Measurements from ENCODE around the gene FOXP1.

Gene FOXP1

DNA sequence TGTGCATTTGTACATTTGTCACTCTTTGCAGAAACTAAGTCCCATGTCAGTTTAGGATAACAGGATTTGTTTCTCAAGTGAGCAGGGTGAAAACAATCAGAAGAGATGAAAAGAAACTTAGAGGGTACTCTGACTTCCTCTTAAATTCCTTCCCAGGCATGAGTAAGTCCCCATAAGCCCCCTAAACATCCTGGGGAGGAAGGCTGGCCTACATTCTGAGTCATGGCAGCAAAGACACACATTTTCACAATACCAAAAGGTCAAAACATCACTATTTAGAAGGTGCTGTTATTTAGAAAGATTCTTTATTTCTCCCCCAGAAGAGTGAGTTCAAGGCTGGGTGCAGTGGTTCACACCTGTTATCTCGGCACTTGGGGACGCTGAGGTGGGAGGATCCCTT lies 7.6 kb upstream of the FOXP1 start:
- intact Hi-C loops (cut with DNase I) = no loop called here
- no peak for DNase-seq

DNA sequence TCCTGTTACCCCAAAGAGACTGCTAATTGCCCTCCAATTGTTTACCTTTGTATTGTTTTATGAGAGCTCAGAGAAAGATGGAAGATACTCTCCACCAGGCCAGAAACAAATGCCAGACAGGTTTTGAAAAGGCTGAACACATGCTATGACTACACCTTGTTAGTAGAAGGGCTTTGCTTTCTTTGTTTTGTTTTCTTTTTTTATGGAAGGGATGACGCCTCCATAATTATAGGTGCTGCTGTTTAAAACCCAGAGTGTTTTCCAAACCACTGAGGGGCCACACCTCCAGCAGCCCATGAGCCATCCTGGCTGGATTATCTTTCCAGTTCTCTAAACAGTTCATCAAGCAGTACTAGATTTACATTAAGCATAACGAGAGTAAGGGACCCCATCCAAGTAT lies 5.6 kb upstream of the FOXP1 start:
- intact Hi-C loops (cut with DNase I) = loop anchor here (10.0 kb wide), 2 partner anchors 66 to 574 kb away; no protein-coding TSS in a partner anchor
- no peak for DNase-seq

DNA sequence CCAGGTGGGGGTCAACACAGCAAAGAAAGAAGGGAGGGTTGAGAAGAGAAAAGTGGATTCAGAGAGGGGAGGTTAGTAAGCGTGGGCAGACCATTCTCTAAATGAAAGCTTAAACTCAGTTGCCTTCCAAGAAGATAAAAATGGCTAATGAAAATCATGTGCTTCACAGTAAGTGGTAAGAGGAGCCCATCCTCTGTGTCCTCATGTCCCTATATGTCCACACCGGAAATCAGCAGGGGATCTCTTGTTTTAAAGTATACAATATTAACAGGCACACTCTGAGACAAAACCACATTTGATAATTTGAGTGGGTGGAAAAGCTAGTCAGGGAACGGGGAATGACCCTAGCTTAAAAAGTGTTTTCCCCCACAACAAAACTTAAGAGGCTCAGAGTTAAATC lies 4.4 kb upstream of the FOXP1 start:
- intact Hi-C loops (cut with DNase I) = loop anchor here (10.0 kb wide), 2 partner anchors 67 to 573 kb away; no protein-coding TSS in a partner anchor
- no peak for DNase-seq

DNA sequence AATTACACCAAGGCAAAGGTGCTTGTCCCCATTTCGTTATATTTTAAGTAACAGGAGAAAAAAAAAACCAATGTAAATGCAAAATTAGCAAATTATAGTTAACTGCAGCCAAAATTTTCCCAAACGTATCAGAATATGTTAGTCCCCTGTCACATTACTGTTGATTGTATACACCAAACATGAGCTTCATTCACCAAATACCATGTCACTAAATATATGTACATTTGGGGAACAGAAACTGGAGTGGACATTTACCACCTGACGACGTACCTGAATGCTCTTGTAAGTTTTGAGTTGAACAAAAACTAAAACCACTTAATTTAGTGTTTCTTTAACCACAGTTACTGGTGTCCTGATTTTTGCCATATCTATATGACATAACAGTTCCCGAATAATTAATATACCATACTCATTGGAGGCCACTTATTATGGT lies 3.3 kb upstream of the FOXP1 start:
- DNase-seq = no peak
- intact Hi-C loops (cut with DNase I) = loop anchor here (10.0 kb wide), 2 partner anchors 68 to 572 kb away; no protein-coding TSS in a partner anchor

DNA sequence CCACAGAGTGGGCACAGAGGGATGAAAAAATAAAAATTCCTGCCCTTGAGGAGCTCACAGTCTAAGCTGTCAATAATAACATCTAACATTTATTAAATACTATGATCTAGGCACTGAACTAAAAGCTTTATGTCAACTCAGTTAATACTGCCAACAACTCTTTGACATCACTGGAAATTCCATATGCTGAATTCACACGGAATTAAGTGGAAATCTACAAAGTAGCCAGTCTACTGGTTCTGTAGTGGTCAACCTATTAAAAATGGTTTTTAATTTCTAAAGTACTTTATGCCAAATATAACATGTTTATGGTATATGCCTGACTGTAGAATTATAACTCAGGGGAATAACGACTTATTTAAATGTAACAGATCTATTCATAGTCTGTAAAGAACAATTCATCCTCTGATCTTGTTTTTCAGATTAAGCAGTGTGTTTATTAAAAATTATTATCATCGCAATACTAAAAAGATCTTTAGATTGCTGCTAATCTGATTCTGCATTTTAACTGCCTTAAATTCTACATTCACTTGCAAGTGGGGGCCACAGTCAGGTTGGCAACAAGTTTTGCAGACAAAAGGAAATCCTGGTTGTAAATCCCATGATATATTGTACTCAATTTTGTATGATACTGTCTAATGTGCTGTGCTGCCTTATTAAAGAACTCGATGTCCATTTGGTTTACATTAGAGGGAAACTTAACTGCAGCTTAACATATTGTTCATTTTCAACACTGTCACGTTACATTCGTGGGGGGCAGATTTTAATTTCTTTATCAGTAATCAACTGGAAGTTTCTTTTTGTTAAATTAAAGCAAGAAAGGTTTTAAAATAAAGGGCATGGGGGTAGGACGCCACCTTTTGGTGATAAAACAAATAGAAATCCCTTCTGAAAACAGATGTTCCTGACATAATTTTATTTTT lies 2.6 kb upstream of the FOXP1 start:
- intact Hi-C loops (cut with DNase I) = loop anchor here (10.0 kb wide), 2 partner anchors 69 to 571 kb away; no protein-coding TSS in a partner anchor
- peak in 7 of 42 donors; percentile 35 to 72 (median 39) for DNase-seq

DNA sequence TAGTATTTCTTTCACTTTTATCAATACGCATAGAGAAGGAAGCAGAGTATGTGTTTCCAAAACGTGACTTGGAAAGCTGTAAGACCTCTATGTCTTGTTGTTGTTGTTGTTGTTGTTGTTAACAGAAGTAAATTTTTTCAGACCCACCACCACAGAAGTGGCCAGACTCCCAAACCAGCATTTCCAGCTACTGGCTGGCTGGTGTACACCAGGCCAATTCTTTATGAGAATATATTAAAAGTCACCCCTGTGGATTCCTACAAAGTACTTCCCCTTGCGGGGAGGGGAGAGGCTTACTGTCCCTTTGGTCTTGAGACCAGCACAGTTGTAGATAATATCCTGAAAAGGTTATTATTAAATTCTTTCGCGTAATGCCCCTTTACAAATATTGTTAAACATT lies 1.6 kb upstream of the FOXP1 start:
- intact Hi-C loops (cut with DNase I) = loop anchor here (10.0 kb wide), 2 partner anchors 70 to 570 kb away; no protein-coding TSS in a partner anchor

DNA sequence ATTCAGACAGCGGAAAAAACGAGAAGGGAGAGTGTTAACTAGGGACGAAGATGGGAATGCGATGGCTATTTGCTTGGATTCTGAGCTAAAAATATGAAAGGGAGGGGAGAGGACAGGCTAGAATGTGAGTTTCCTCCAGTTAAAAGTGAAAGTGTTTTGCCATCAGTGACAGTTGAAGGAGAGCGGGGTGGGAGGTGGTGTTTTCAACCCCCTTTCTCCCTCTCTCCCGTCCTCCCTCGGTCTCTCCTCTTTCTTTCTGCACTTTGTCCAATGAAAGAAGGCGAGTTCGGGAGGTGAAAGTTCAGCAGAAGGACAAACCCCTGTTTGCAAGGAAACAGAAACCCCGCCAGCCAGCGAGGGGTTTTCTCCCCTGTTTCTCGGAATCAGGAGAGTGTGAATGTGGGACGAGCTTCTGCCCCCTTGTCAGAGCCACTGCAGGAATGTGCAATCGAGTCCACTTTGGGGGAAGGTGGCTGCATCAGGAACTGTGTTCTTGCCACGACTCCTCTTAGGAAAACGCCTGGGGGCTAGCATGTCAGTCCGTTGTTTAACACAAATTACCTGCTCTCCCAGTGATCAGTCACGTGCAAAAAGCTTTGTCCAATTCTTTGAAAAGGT lies 975 bp upstream of the FOXP1 start:
- DNase-seq = peak in 40 of 42 donors; percentile 9 to 76 (median 49)
- intact Hi-C loops (cut with DNase I) = loop anchor here (5.0 to 10.0 kb wide), 5 partner anchors 70 to 570 kb away; no protein-coding TSS in a partner anchor

More for the DNA sequence above, 1.6 kb upstream of the FOXP1 start:
- DNase-seq = peak in 2 of 42 donors; percentile 23 to 55

DNA sequence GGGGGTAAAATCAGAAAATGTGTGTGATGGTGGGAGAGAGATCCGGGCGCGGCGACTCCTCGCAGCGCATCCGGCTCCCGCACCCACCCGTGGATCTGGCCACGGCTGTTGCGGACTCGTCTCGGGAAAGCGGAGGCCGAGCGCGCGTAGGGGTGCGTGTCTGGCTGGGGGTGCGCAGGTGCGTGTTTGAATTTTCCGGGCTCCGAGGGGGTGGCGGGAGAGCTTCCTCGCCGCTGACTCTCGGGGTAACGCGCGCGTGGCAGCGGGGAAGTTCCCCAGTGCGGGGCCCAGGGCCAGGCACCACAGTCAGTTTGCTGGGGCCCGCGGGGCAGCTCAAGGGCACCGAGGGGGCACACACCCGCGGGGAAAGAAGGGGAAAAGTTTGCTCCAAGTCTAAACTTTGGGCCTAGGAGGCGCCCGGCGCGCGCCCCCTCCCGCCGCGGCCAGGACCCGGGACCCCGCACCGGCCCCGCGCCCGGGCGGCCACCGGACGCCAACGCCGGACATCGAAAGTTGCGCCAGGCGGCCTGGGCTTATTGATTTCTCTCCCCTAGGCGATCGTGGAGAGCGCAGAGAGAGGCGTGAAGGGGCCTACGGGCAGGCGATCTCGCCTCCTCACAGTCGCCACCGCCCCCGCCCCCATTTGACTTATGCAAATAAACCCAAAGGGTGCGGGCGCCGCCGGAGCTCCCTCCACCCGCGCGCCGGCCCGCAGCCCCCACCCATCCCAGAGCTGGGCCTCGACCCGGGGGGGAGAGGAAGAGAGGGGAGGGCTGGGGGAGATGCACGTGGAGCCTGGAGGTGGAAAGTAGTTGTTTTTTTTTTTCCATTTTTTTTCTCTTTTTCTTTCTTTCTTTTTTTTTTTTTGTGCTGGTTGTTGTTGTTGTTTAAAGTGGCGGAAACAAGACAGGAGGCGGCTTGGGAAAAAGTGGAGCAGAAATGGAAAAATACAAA lies 639 bp downstream of the FOXP1 start:
- intact Hi-C loops (cut with DNase I) = loop anchor here (5.0 to 10.0 kb wide), 5 partner anchors 72 to 568 kb away; no protein-coding TSS in a partner anchor
- peak in 40 of 42 donors; percentile 44 to 84 (median 66) for DNase-seq

DNA sequence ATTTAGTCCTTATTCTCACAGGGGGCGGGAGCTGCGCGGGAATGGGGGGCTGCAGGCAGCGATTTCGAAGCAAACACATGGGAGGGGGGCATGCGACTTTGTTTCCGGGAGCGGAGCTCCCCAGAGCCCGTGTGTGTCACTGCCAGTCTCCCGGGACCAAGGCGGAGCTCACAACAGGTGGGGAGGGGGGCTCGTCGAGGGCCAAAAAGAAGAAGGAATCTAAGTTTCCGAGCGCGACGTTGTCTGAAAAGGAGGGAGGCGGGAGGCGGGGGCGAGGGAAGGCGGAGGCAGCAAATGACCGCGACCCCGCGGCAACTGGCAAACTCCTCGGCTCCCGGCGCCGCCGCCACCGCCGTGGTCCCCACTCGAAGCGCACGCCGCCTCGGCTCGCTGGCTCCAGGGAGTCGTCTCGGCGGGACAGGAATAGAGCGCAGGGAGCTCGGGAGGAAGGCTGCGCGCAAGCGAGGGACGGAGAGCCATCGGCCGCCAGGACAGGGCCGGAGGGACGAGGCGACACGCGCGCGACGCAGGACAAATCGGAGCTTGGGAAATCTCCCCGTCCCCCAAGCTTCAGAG lies 1.4 kb downstream of the FOXP1 start:
- intact Hi-C loops (cut with DNase I) = loop anchor here (5.0 to 10.0 kb wide), 5 partner anchors 73 to 567 kb away; no protein-coding TSS in a partner anchor
- peak in 40 of 42 donors; percentile 23 to 80 (median 62) for DNase-seq

DNA sequence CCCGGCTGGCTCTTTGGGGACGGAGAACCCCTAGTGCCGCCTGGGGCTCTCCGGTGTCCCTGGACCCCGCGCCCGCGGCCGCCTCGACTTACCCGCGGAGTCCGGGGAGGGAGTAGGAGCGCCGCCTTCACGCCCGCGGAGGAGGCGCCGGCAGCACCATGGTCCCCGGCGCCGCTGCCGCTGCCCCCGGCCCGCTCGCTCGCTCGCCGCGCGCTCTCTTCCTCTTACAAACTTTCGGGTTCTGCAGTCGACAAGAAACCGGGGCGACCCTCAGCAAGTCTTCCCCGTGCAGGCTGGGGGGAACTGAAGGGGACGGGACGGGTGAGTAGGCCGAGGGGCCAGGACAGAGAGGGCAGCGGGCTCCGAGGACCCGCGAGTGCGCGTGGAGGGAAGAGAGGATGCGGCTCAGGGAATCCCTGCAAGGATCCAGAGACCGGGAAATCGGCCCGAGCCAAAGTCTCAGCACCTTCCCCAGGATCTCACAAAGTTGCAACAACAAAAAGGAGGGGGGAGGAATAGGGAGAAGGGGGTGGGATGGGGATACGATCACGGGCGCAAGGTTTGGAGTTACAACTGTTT lies 2.0 kb downstream of the FOXP1 start:
- DNase-seq = peak in 36 of 42 donors; percentile 19 to 76 (median 50)
- intact Hi-C loops (cut with DNase I) = loop anchor here (5.0 to 10.0 kb wide), 5 partner anchors 73 to 567 kb away; no protein-coding TSS in a partner anchor

DNA sequence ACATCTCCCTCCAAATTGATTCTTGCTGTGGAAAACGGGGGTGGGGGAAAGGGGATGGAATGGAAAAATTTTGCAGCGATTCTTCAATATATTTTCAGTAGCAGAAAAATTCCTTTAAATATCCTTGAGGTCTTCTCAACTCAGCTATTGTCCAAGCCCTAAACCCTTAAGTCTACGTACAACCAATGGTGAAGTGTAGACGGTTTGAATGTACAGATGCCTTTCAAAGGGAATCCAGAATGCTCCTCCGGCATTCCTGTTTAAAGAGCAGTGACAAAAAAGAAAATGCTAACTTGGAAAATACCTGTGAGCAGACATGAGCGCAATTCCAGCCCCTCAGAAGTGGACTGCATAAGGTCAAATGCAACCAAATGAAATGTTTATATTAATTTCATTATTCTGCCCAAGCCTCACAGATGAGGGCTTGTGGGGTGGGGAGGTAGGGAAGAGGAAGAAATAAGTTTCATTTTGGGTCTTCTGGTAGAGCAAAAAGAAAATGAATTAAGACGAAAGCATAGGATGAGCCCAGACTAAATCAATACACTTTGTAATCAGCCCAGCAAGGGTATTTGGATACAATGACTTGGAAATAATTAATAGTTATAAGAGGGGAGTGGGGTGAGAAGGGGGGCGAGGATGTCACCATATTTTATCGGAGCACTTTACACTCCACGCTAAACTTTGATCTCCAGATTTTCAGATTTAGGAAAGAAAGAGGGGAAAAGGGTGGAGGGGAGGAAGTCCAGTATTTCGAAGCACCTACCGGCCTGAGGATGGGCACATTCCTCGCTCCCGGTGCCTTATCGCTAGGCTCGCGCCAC lies 2.7 kb downstream of the FOXP1 start:
- no peak for DNase-seq
- intact Hi-C loops (cut with DNase I) = loop anchor here (5.0 to 10.0 kb wide), 5 partner anchors 74 to 566 kb away; no protein-coding TSS in a partner anchor

DNA sequence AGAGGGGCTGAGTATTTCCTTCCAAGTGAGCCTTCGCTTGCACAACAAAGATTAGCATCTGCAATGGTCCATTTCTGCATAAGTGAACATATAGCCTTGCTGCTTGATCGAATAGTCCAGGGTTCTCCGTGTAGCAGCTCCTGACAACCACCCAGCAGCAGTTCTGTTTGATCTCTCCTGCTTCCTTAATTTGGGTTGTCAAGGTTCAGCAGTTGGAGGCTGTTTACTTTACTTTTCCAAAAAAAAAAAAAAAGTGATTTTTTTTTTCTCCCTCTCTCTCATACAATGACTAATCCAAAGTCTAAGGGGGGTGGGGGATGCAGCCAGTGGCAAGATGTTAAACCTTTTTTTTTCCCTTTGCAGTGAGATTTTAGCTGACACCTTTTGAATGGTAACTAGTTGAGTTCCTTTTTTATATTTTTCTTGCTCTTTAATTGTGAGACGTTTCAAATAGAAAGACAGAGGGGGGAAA lies 3.6 kb downstream of the FOXP1 start:
- DNase-seq = peak in 9 of 42 donors; percentile 17 to 57 (median 26)

DNA sequence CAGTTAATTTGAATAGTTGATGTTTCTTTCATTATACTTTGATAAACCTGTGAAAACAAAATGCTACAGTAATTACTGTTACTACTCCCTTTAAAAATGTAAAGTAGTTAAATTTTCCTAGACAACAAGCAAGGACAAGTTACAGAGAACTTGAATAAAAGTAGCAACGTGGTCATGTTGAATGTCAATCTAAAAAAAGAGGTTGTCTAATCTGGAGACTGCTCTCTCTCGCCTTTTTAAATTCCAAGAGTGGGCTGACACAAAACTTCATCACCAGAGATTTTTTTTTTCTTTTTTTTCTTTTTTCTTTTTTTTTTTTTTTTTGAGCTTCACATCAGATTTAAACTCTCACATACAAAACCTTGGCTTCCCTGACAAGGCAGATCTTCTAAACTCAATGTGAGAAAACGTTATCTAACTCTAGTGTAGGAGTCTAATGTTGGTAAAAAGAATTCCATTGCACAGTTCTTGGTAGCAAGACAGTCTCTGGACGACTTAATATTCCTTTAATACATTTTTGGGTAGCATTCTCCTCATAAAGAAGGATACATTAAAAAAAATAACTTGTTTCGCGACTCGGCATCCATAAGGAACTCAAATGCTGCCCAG lies 4.1 kb downstream of the FOXP1 start:
- intact Hi-C loops (cut with DNase I) = no loop called here
- no peak for DNase-seq

More for the DNA sequence above, 3.6 kb downstream of the FOXP1 start:
- intact Hi-C loops (cut with DNase I) = loop anchor here (5.0 to 10.0 kb wide), 5 partner anchors 75 to 565 kb away; no protein-coding TSS in a partner anchor

DNA sequence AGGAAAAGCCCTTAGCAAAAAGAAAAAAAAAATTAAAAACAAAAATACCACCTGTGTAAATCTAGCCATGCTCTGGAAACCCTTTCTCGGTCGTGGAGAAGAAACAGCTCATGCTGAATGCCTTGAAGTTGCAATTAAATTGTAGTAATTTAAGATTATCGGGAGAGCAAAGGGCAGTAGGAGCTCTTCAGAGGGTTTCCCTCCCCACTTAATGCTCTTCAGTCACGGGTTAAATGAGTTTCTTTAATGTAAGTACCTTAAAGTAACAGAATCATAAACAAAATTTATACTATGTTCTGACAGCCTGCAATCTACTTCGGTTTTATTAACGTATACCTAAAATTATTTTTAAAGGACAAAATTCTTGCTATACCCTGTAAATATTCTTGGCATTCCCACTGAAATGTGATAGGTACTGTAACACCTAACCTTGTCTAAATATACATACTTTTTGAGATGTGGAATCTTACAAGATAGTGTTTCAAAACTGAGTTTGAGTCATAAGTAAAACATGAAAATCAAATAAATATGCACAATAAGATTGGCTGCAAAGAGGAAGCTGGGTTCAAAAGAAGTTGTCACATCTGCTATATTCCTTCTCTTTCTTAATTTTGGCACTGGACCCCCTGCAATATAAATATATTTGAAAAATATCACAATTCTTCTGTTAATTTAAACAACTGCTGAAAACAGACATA lies 5.3 kb downstream of the FOXP1 start:
- intact Hi-C loops (cut with DNase I) = no loop called here
- DNase-seq = no peak

DNA sequence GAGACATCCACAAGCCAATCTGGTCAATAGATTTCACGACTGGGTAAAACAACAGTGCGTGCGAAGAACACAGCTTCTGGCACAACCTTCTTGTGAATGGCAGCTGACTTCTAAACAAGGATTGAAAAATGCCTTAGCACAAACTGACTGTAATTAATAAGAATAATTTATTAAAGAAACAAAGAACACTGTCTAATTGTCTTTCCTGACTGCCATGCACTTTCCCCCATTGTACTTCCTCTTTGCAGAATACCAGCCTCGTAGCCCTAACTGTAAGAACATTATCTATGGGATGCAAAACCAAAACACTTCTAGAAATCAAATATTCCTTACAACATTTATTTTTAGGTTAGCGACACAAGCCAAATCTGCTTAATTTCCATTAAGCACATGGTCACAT lies 6.5 kb downstream of the FOXP1 start:
- no peak for DNase-seq
- intact Hi-C loops (cut with DNase I) = no loop called here

Data from head of caudate nucleus (tissue), 42 donors.